K562 (cell line): Measurements from ENCODE around the gene PRPF38A.

ENCODE experiments used
- ETS1 ChIP-seq: conservative IDR thresholded peaks from 2 replicates; pipeline ENCODE4 v1.6.1; 2011; ENCODE audit warnings: low read depth, mild to moderate bottlenecking, low read length; ENCODE audit not compliant: control insufficient read depth
- ZNF518B ChIP-seq: fragments of 250-450 bp; sonication (Bioruptor Pico); IDR thresholded peaks from 2 replicates; pipeline ENCODE4 v1.5.0; 2021; ENCODE audit warnings: mild to moderate bottlenecking, moderate library complexity

GRCh38 chr1:52427152-52427551, 22.8 kb downstream of the PRPF38A start:
- TF ChIP-seq ETS1 (no peak), ZNF518B (CRISPR knock-in tag) (no peak)
